ENCODE results near the gene FAM168B. TPM values are rescaled to one million over a fixed set of nuclear protein-coding genes. Genes with fewer than 3 reads are reported as not detected.

Gene FAM168B
- total and polyA plus RNA-seq, 2 of the 13 experiments (the other 11 are each of a cell fraction or from before 2014, with no cell fraction given), result 64.5 to 113 TPM

DNA sequence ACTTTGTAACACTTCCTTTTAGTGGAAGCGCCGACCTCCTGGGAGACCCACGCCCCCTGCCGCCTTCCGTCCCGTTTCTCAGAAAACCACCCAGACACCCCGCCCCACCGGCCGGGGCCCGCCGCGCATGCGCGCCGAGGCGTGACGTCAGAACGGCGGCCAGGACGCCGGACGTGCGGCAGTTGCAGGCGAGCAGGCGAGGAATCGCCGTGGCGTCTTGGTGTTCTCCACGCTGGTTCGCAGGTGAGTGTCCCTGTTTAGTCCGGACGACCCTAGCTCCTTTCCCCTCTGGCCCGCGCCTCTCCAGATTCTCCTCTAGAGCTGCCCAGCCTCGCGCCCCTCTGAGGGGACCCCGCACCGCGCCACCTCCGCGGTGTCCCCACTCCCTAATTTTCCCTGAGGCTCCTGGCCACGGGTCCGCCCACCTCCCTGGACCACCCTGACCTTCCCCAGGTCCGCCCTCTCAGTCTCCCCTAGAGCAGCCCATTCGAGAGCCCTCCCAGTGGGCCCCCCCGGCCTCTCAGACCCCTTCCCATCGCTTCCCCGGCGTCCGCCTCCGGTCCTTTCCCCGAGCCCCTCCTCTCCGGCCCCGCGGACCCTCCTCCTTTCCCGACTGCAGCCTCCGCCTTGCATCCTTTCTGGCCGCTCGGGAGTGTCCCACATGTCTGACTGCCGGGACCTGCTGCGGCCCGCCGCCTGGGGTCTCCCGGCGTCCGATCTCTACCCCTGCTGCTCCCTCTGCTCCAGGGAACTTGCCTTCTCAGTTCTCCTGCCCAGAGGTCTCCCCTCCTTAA is 12.1 kb upstream of the FAM168B start, which contains the start of gene PLEKHB2 (continued):
- TF ChIP-seq PHF20 (CRISPR knock-in tag; IDR thresholded peaks at IDR 0.05), result peak; percentile 16; the same call in 1 of the 2 replicates
- peak; percentile 59; the same call in 1 of the 2 replicates for TF ChIP-seq FOSL2 (CRISPR knock-in tag; IDR thresholded peaks at IDR 0.05)
- TF ChIP-seq KDM5B (CRISPR knock-in tag; IDR thresholded peaks at IDR 0.05; ENCODE audit: borderline replicate concordance), result peak; percentile 92
- peak; percentile 91 for TF ChIP-seq ZNF776 (CRISPR knock-in tag; IDR thresholded peaks at IDR 0.05)
- 0 out of 2 replicates have a peak, but pooled peaks have one; percentile 28 for TF ChIP-seq ZKSCAN8 (CRISPR knock-in tag; IDR thresholded peaks at IDR 0.05; ENCODE audit: borderline replicate concordance)
- no peak for TF ChIP-seq FOSL1 (CRISPR knock-in tag; IDR thresholded peaks at IDR 0.05; ENCODE audit: borderline replicate concordance)
- TF ChIP-seq ATF7-NPFF (CRISPR knock-in tag; IDR thresholded peaks at IDR 0.05; ENCODE audit: low read depth), result 0 out of 2 replicates have a peak, but pooled peaks have one; percentile 23
- TF ChIP-seq BORCS8-MEF2B (CRISPR knock-in tag; IDR thresholded peaks at IDR 0.05), result no peak
- no peak for TF ChIP-seq NBN (conservative IDR thresholded peaks at IDR 0.05)
- 0 out of 2 replicates have a peak, but pooled peaks have one; percentile 6 for TF ChIP-seq ZNF792 (CRISPR knock-in tag; IDR thresholded peaks at IDR 0.05)
- TF ChIP-seq, protein P1, sequence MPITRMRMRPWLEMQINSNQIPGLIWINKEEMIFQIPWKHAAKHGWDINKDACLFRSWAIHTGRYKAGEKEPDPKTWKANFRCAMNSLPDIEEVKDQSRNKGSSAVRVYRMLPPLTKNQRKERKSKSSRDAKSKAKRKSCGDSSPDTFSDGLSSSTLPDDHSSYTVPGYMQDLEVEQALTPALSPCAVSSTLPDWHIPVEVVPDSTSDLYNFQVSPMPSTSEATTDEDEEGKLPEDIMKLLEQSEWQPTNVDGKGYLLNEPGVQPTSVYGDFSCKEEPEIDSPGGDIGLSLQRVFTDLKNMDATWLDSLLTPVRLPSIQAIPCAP (CRISPR knock-in tag; IDR thresholded peaks at IDR 0.05; ENCODE audit: low read depth), result no peak
- TF ChIP-seq, protein P2, sequence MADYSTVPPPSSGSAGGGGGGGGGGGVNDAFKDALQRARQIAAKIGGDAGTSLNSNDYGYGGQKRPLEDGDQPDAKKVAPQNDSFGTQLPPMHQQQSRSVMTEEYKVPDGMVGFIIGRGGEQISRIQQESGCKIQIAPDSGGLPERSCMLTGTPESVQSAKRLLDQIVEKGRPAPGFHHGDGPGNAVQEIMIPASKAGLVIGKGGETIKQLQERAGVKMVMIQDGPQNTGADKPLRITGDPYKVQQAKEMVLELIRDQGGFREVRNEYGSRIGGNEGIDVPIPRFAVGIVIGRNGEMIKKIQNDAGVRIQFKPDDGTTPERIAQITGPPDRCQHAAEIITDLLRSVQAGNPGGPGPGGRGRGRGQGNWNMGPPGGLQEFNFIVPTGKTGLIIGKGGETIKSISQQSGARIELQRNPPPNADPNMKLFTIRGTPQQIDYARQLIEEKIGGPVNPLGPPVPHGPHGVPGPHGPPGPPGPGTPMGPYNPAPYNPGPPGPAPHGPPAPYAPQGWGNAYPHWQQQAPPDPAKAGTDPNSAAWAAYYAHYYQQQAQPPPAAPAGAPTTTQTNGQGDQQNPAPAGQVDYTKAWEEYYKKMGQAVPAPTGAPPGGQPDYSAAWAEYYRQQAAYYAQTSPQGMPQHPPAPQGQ (CRISPR knock-in tag; IDR thresholded peaks at IDR 0.05; ENCODE audit: borderline replicate concordance), result no peak
- TF ChIP-seq, protein P3, sequence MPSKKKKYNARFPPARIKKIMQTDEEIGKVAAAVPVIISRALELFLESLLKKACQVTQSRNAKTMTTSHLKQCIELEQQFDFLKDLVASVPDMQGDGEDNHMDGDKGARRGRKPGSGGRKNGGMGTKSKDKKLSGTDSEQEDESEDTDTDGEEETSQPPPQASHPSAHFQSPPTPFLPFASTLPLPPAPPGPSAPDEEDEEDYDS (CRISPR knock-in tag; IDR thresholded peaks at IDR 0.05), result peak; percentile 53; the same call in 1 of the 2 replicates
- peak; percentile 84; the same call in 1 of the 2 replicates for TF ChIP-seq ZFP82 (CRISPR knock-in tag; IDR thresholded peaks at IDR 0.05; ENCODE audit: borderline replicate concordance)
- TF ChIP-seq KDM2A (CRISPR knock-in tag; IDR thresholded peaks at IDR 0.05; ENCODE audit: borderline replicate concordance, low read depth), result peak; percentile 68
- TF ChIP-seq ZNF446 (CRISPR knock-in tag; IDR thresholded peaks at IDR 0.05), result 0 out of 2 replicates have a peak, but pooled peaks have one; percentile 18
- peak; percentile 52; the same call in 1 of the 2 replicates for TF ChIP-seq SP5 (CRISPR knock-in tag; IDR thresholded peaks at IDR 0.05; ENCODE audit: borderline replicate concordance, low read depth)
- no peak for TF ChIP-seq RARG (CRISPR knock-in tag; IDR thresholded peaks at IDR 0.05; ENCODE audit: low read depth)
- no peak; the same call in 1 of the 2 replicates for TF ChIP-seq ZNF143 (CRISPR knock-in tag; IDR thresholded peaks at IDR 0.05)
- TF ChIP-seq FOXA3 (CRISPR knock-in tag; IDR thresholded peaks at IDR 0.05), result peak; percentile 46
- 0 out of 2 replicates have a peak, but pooled peaks have one; percentile 28 for TF ChIP-seq ZNF576 (CRISPR knock-in tag; IDR thresholded peaks at IDR 0.05)

Data from HepG2 (cell line).